OCI-M2 (cell line): ENCODE data around the gene HLCS.
"Not testable (repeated sequence)": the region's sequence is repeated elsewhere in the genome, so short reads cannot be mapped to it uniquely, and the experiment has no call there.

Experiments used
- DNase-seq: peaks from one replicate; lab custom pipeline; 2025; ENCODE audit not compliant: unreplicated experiment; lab: John Stamatoyannopoulos, UW

The HLCS gene

GRCh38 chr21:36850372-36850771 is 116.1 kb downstream of the HLCS start:
- no peak for DNase-seq

- no peak for DNase-seq
Observed at GRCh38 chr21:36849461-36850105, 116.9 kb downstream of the HLCS start.

GRCh38 chr21:36848730-36849274 is 117.7 kb downstream of the HLCS start:
- no peak for DNase-seq

- DNase-seq: no peak
Observed at GRCh38 chr21:36847189-36847588, 119.3 kb downstream of the HLCS start.

GRCh38 chr21:36846631-36847030 is 119.8 kb downstream of the HLCS start:
- DNase-seq: no peak

GRCh38 chr21:36845790-36846189 is 120.7 kb downstream of the HLCS start:
- DNase-seq: no peak

GRCh38 chr21:36845070-36845469 is 121.4 kb downstream of the HLCS start:
- DNase-seq: no peak

- DNase-seq: no peak
Observed at GRCh38 chr21:36841866-36842265, 124.6 kb downstream of the HLCS start.

- DNase-seq: no peak
Observed at GRCh38 chr21:36839735-36840134, 126.7 kb downstream of the HLCS start.

- no peak for DNase-seq
Observed at GRCh38 chr21:36839123-36839522, 127.3 kb downstream of the HLCS start.

GRCh38 chr21:36835383-36835795 is 131.1 kb downstream of the HLCS start:
- no peak for DNase-seq

GRCh38 chr21:36834192-36834591 is 132.3 kb downstream of the HLCS start:
- no peak for DNase-seq

- DNase-seq: no peak
Observed at GRCh38 chr21:36830100-36830499, 136.4 kb downstream of the HLCS start.

- DNase-seq: no peak
Observed at GRCh38 chr21:36828891-36829515, 137.5 kb downstream of the HLCS start.

GRCh38 chr21:36828208-36828607 is 138.3 kb downstream of the HLCS start:
- DNase-seq: no peak

- DNase-seq: no peak
Observed at GRCh38 chr21:36825658-36826057, 140.8 kb downstream of the HLCS start.

- DNase-seq: no peak
Observed at GRCh38 chr21:36821032-36821299, 145.5 kb downstream of the HLCS start.

- DNase-seq: no peak
Observed at GRCh38 chr21:36820176-36821031, 146.1 kb downstream of the HLCS start.

- no peak for DNase-seq
Observed at GRCh38 chr21:36817732-36818450, 148.6 kb downstream of the HLCS start.

GRCh38 chr21:36816561-36817130 is 149.8 kb downstream of the HLCS start:
- no peak for DNase-seq

GRCh38 chr21:36816026-36816425 is 150.4 kb downstream of the HLCS start:
- DNase-seq: not testable (repeated sequence)
